ENCODE measurements around the gene CITED2.

DNA sequence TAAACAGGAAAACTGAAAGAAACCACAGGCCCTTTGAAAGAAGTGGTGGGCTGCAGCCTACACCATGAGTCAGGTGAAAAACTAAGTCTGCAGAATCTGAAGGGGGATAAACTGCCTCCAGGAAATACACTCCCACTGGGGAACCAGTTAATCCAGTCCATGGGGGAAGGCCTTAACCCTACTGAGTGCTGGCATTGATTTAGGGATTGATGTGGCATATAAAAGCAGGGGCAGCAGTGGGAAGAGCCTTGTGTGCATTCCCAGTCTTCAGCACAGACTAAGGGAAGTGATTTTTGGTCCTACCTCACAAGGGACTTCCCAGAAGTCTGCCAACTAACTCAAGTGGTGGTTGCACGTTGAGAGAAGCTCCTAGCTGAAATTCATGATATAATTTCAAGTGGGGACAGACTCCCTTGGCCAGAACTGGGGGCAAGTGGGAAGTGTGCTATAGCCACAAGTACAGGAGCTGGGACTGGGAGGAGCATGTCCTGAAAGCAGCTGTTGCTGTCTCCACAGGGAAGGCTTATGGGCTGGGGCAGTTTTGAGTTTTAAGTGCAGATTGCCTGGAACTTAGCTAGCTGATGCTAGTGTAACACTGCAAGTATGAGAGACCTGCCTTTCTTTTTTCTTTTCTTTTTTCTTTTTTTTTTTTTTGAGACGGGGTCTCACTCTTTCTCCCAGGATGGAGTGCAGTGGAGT, 31.2 kb downstream of the CITED2 start:
- TF ChIP-seq, protein P1, sequence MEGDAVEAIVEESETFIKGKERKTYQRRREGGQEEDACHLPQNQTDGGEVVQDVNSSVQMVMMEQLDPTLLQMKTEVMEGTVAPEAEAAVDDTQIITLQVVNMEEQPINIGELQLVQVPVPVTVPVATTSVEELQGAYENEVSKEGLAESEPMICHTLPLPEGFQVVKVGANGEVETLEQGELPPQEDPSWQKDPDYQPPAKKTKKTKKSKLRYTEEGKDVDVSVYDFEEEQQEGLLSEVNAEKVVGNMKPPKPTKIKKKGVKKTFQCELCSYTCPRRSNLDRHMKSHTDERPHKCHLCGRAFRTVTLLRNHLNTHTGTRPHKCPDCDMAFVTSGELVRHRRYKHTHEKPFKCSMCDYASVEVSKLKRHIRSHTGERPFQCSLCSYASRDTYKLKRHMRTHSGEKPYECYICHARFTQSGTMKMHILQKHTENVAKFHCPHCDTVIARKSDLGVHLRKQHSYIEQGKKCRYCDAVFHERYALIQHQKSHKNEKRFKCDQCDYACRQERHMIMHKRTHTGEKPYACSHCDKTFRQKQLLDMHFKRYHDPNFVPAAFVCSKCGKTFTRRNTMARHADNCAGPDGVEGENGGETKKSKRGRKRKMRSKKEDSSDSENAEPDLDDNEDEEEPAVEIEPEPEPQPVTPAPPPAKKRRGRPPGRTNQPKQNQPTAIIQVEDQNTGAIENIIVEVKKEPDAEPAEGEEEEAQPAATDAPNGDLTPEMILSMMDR (conservative IDR thresholded peaks at IDR 0.05; ENCODE audit: low read depth in 2 of 2), result no peak
- TF ChIP-seq EZH2phosphoT487 (IDR thresholded peaks at IDR 0.05; ENCODE audit: unreplicated experiment) (no peak), POLR2AphosphoS5 (IDR thresholded peaks at IDR 0.05; ENCODE audit: low read depth) (no peak), CREB1 (CRISPR knock-in tag; IDR thresholded peaks at IDR 0.05; ENCODE audit: low read depth) (no peak)
